HG03060 (cell line): Measurements from ENCODE around the gene UGT2B10.
"Not testable (repeated sequence)": the region's sequence is repeated elsewhere in the genome, so short reads cannot be mapped to it uniquely, and the experiment has no call there.

ENCODE experiments used
- ATAC-seq: cut with Tn5 transposase; IDR thresholded peaks from one replicate; pipeline ENCODE4 v1.9.1; 2021; ENCODE audit warnings: low read depth, moderate number of reproducible peaks; ENCODE audit not compliant: unreplicated experiment

The UGT2B10 gene

GRCh38 chr4:68815617-68816409 lies at the start of gene UGT2B10:
Gene UGT2B10 (plus strand): TSS chr4:68815994. CDS start chr4:68816020, 26 bp downstream.
- not testable (repeated sequence) for ATAC-seq

GRCh38 chr4:68771836-68772235 lies 44.0 kb upstream of the UGT2B10 start:
- ATAC-seq, result not testable (repeated sequence)

- ATAC-seq, result no peak
Measured at GRCh38 chr4:68773699-68774098, 42.1 kb upstream of the UGT2B10 start.

GRCh38 chr4:68780232-68780631 lies 35.6 kb upstream of the UGT2B10 start:
- ATAC-seq, result no peak

GRCh38 chr4:68797048-68797447 lies 18.7 kb upstream of the UGT2B10 start:
- no peak for ATAC-seq

GRCh38 chr4:68797618-68798017 lies 18.2 kb upstream of the UGT2B10 start:
- no peak for ATAC-seq

GRCh38 chr4:68803013-68803412 lies 12.8 kb upstream of the UGT2B10 start:
- no peak for ATAC-seq

GRCh38 chr4:68808060-68808459 lies 7.7 kb upstream of the UGT2B10 start:
- no peak for ATAC-seq

GRCh38 chr4:68810919-68811318 lies 4.9 kb upstream of the UGT2B10 start:
- ATAC-seq, result no peak

- ATAC-seq, result not testable (repeated sequence)
Measured at GRCh38 chr4:68816410-68817265, 844 bp downstream of the UGT2B10 start.

- ATAC-seq, result no peak
Measured at GRCh38 chr4:68817386-68817785, 1.6 kb downstream of the UGT2B10 start.

GRCh38 chr4:68818030-68818462 lies 2.3 kb downstream of the UGT2B10 start:
- ATAC-seq, result not testable (repeated sequence)

- ATAC-seq, result no peak
Measured at GRCh38 chr4:68831642-68832041, 15.8 kb downstream of the UGT2B10 start.

- ATAC-seq, result no peak
Measured at GRCh38 chr4:68850293-68850692, 34.5 kb downstream of the UGT2B10 start.

GRCh38 chr4:68855771-68856170 lies 40.0 kb downstream of the UGT2B10 start:
- no peak for ATAC-seq

GRCh38 chr4:68858039-68858438 lies 42.2 kb downstream of the UGT2B10 start:
- no peak for ATAC-seq

GRCh38 chr4:68859655-68860054 lies 43.9 kb downstream of the UGT2B10 start:
- no peak for ATAC-seq

GRCh38 chr4:68861057-68861456 lies 45.3 kb downstream of the UGT2B10 start:
- no peak for ATAC-seq

- ATAC-seq, result no peak
Measured at GRCh38 chr4:68864438-68865187, 48.8 kb downstream of the UGT2B10 start.

GRCh38 chr4:68865188-68865638 lies 49.4 kb downstream of the UGT2B10 start:
- no peak for ATAC-seq

- ATAC-seq, result no peak
Measured at GRCh38 chr4:68865760-68866159, 50.0 kb downstream of the UGT2B10 start.
